Bronchial epithelial cell (primary cell): Measurements from ENCODE around the gene C2orf81. TPM values are rescaled to one million over a fixed set of nuclear protein-coding genes. Genes with fewer than 3 reads are reported as not detected.

ENCODE experiments used
- DNase-seq: peaks from one replicate; pipeline ENCODE4 v3.0.0-alpha.2; 2010; ENCODE audit warnings: low read depth
- FAIRE-seq: peaks from 2 replicates; lab custom pipeline; 2011; peaks lifted over from hg19 to GRCh38; lab: Jason Lieb, UNC
- H3K27me3 ChIP-seq: 2 replicates; pipeline ENCODE4 v1.5.1; 2011; ENCODE audit warnings: low read length; ENCODE audit not compliant: control insufficient read depth, insufficient read depth
- H3K36me3 ChIP-seq: 2 replicates; pipeline ENCODE4 v1.5.1; 2011; ENCODE audit warnings: low read length; ENCODE audit not compliant: control insufficient read depth, insufficient read depth
- H3K4me3 ChIP-seq: 2 replicates; pipeline ENCODE4 v1.5.1; 2011; ENCODE audit warnings: mild to moderate bottlenecking, low read depth, low read length, control low read depth
- total RNA-seq: library from RNA; depleted of rRNA; stranded (reverse); fragments of >200 nt; gene quantifications from 2 replicates; pipeline ENCODE4 v1.2.1, GENCODE V29; 2014
- TF ChIP-seq, protein P1 (sequence below): IDR thresholded peaks from 2 replicates; pipeline ENCODE4 v1.5.1; 2011; ENCODE audit warnings: mild to moderate bottlenecking, moderate library complexity, low read length, control low read depth, inconsistent platforms; ENCODE audit not compliant: insufficient read depth, severe bottlenecking

The C2orf81 gene
- total RNA-seq, 1 donor from 2014 or later, result 0.26 TPM

DNA sequence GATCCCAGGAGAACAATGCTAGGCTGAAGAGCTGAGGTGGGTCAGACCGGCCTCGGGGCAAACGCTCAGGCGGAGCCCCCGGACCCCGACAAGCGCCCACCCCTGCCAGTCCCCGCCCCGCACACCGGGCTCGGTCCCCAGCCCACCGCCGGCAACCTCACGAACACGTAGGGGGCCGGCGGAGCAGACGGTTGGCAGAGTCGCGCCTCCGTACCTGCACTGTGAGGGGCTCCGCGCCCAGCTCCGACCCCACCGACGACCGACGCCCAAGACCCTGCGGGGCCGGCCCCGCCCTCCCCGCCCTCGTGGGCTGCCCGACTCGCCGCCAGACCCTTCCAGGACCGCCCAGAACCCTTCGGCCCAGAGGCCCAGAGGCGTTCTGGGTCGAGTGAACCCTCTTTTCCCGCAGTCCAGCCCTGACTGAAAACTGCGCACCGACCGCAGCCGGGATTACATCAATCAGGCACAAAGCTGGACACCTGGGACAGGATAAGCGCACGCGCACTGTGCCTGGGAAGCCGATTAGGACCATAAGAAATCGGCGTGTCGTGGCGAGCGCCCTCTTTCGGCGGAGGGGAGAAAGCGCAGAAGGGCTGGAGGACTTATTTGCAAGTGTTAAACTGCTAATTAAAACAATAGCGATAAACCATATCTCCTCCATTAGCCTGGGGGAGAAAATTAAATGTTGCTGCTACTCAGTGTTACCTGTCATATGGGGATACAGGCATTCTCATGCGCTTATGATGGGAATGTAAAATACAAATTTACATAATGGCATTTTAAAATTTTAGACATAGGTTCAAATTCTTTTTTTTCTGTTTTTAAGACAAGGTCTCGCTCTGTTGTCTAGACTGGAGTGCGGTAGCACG lies 29.6 kb downstream of the C2orf81 start:
- Histone ChIP-seq H3K27me3 (no peaks in the 10 kb centered on the region), H3K36me3 (no peaks in the 10 kb centered on the region), H3K4me3 (peak overlapping the region; percentile 71)
- no peak for FAIRE-seq
- TF ChIP-seq, protein P1, sequence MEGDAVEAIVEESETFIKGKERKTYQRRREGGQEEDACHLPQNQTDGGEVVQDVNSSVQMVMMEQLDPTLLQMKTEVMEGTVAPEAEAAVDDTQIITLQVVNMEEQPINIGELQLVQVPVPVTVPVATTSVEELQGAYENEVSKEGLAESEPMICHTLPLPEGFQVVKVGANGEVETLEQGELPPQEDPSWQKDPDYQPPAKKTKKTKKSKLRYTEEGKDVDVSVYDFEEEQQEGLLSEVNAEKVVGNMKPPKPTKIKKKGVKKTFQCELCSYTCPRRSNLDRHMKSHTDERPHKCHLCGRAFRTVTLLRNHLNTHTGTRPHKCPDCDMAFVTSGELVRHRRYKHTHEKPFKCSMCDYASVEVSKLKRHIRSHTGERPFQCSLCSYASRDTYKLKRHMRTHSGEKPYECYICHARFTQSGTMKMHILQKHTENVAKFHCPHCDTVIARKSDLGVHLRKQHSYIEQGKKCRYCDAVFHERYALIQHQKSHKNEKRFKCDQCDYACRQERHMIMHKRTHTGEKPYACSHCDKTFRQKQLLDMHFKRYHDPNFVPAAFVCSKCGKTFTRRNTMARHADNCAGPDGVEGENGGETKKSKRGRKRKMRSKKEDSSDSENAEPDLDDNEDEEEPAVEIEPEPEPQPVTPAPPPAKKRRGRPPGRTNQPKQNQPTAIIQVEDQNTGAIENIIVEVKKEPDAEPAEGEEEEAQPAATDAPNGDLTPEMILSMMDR, result peak; percentile 94
- DNase-seq, result peak; percentile 83

DNA sequence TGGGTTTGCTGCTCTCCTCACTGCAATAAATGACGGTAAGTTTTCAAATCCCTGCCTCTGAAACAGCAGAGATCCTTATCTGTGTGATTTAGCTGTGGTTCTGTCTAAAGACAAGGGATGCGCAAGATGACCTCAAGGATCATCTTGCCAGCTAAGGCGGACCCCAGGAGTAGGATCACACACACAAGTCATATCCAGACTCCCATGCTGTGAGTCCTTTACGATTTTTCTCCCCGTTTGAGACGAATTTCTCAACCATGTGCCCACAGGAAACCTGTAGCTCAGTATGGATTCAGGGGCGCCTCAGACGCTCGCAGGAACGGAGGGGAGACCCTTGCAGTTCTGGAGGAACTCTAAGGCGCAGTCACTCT lies 30.2 kb downstream of the C2orf81 start:
- H3K27me3 ChIP-seq, result no peaks in the 10 kb centered on the region
- DNase-seq, result no peak
- H3K36me3 ChIP-seq, result no peaks in the 10 kb centered on the region
- FAIRE-seq, result no peak
- TF ChIP-seq, protein P1, result no peak
- H3K4me3 ChIP-seq, result peak overlapping the region; percentile 71

DNA sequence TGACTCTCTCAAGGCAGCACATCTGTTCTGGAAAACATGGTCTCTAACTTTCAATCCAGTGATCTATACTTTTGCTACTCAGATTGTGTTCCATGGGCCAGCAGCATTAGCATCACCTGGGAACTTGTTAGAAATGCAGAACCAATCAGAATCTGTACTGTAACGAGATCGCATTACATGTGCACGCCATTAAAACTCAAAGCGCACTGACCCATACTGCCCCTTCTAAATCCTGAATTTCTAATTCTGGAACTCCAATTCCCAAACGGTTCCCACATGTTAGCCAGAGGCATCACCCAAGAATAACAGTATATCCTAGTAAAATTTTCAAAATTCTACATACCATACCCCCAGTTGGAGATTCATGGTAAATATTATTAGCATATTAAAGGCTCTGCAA lies 30.8 kb downstream of the C2orf81 start:
- Histone ChIP-seq H3K27me3 (no peaks in the 10 kb centered on the region), H3K36me3 (no peaks in the 10 kb centered on the region), H3K4me3 (no peak overlapping the region)
- FAIRE-seq (no peak), DNase-seq (no peak)
- TF ChIP-seq, protein P1, result no peak

DNA sequence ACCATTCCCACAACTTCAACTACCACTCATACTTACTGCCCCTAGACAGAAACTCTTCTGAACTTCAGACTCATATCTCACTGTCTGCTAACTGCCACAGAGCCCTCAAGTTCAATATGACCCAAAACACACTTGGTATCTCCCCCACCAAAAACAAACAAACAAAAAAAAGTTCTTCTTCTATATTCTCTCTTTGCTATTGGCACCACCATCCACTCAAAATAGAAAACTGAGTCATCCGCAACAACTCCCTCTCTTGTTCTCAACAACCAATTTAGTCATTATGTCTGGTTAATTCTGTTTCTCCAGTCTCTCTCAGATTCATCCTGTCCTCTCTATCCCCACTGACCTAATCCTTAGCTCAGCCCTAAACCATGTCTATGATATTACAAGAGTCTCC lies 34.1 kb downstream of the C2orf81 start:
- DNase-seq, result peak; percentile 27
- TF ChIP-seq, protein P1, result no peak
- H3K36me3 ChIP-seq, result no peaks in the 10 kb centered on the region
- no peak overlapping the region for H3K4me3 ChIP-seq
- no peaks in the 10 kb centered on the region for H3K27me3 ChIP-seq
- no peak for FAIRE-seq

DNA sequence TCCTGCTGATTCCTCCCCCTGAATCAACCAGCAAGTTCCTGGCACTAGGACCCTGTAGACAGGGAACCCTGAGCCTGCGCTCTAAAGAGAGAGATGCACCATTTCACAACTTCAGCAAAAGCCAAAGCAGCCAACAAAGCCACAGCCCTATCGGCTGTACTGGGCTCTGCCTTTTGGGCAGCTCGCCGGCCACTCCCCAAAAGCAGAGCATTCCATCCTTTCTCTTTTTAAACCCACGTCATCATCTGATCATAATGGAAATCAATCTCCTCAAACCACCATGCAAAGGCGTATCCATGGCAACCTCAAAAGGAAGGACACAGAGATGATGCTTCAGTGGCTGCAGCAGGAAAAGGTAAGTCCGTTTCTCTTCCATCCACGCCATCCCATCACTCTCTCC lies 36.0 kb downstream of the C2orf81 start:
- H3K36me3 ChIP-seq, result no peaks in the 10 kb centered on the region
- TF ChIP-seq, protein P1, result no peak
- FAIRE-seq (no peak), DNase-seq (no peak)
- H3K4me3 ChIP-seq, result no peak overlapping the region
- H3K27me3 ChIP-seq, result no peaks in the 10 kb centered on the region
